HAP-1 (cell line): ENCODE measurements around the gene NR2F1-AS1.
"Not testable (repeated sequence)": the region's sequence is repeated elsewhere in the genome, so short reads cannot be mapped to it uniquely, and the experiment has no call there.

Experiments
- DNase-seq, 2 experiments: peaks; one replicate each; pipeline ENCODE4 v3.0.0-alpha.2; 2016 to 2020; ENCODE audit warnings: low spot score in 2 of 2
- H3K27me3 ChIP-seq: fragments of 250-450 bp; sonication (Bioruptor Pico); 2 replicates; pipeline ENCODE4 v1.5.1; 2020; ENCODE audit warnings: low read depth, mild to moderate bottlenecking, moderate library complexity
- H3K36me3 ChIP-seq: fragments of 250-450 bp; sonication (Bioruptor Pico); replicated peaks from 2 replicates; pipeline ENCODE4 v1.5.1; 2020; ENCODE audit warnings: mild to moderate bottlenecking
- H3K4me1 ChIP-seq: fragments of 250-450 bp; sonication (Bioruptor Pico); 2 replicates; pipeline ENCODE4 v1.5.1; 2020; ENCODE audit warnings: mild to moderate bottlenecking
- H3K4me3 ChIP-seq: fragments of 250-450 bp; sonication (Bioruptor Pico); 2 replicates; pipeline ENCODE4 v1.5.1; 2020; ENCODE audit warnings: mild to moderate bottlenecking, moderate library complexity
- H3K9me3 ChIP-seq: fragments of 250-450 bp; sonication (Bioruptor Pico); 2 replicates; pipeline ENCODE4 v1.5.1; 2020; ENCODE audit warnings: mild to moderate bottlenecking, moderate library complexity
- in situ Hi-C: fragments of 300-500 bp; cut with MboI; formaldehyde crosslinking; loops from 3 replicates; pipeline ENCODE4 v1.14.3; 2020; ENCODE audit warnings: low sequenced_read_pairs, inconsistent platforms, mixed read lengths

The NR2F1-AS1 gene

DNA sequence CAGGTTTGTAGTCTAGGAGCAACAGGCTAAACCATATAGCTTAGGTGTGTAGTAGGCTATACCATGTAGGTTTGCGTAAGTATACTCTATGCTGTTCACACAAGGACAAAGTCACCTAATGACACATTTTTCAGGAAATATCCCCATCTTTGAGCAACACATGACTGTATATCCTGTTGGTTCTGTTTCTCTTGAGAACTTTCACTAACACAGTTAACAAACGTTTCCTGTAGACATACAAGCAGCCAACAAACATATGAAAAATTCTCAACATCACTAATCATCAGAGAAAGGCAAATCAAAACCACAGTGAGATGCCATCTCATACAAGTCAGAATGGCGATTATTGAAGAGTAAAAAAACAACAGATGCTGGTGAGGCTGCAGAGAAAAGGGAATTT, 68.2 kb downstream of the NR2F1-AS1 start:
- H3K4me1 ChIP-seq = no peaks in the 10 kb centered on the region; the same call in none of the 2 replicates
- no peaks in the 10 kb centered on the region for H3K9me3 ChIP-seq
- no peaks in the 10 kb centered on the region for H3K27me3 ChIP-seq
- in situ Hi-C loops = no loop called here
- no peaks in the 10 kb centered on the region for H3K36me3 ChIP-seq
- no peak for DNase-seq
- no peak overlapping the region for H3K4me3 ChIP-seq

DNA sequence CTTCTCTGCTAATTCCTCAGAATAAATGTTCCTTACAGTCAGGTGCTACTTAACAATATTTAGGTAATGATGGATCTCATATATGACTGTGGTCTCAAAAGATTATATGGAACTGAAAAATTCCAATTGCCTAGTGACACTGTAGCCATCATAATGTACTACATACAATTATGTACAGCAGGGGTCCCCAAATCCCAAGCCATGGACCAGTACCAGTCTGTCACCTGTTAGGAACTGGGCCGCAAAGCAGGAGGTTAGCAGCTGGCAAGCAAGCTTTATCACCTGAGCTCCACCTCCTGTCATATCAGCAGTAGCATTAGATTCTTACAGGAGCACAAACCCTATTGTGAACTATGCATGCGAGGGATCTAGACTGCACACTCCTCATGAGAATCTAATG, 69.6 kb downstream of the NR2F1-AS1 start:
- no peaks in the 10 kb centered on the region; the same call in none of the 2 replicates for H3K4me1 ChIP-seq
- no peaks in the 10 kb centered on the region for H3K36me3 ChIP-seq
- H3K27me3 ChIP-seq = no peaks in the 10 kb centered on the region
- no peaks in the 10 kb centered on the region for H3K9me3 ChIP-seq
- DNase-seq = no peak
- H3K4me3 ChIP-seq = no peak overlapping the region
- in situ Hi-C loops = no loop called here

DNA sequence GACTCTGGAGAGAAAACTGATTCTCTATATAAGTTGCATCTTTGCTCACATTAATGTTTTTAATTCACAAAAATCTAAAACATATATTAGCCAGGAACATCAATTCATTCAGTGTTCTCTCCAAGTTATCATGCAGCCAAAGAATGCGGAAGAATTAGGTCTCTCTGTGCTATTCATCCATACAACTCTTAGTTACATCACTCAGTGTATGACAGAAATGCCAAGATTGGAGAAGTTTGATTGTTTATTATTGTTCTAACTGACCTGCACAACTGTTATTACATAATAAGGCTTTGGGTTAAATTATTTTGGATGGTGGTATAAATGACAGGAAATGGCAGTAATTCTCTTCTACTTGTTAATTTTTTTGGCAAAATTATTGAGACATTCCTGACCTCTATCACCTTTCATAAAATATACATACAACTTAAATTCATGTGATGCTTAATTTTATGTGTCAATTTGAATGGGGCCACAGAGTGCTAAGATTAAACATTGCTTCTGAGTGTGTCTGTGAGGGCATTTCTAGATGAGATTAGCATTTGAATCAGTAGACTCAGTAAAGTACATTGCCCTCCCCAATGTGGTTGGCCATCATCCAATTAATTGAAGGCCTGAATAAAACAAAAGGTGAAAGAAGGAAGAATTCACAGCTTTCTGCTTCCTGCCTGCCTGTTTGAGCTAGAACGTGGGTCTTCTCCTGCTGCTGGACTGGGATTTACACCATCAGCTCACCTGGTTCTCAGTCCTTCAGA, 70.2 kb downstream of the NR2F1-AS1 start:
- Histone ChIP-seq H3K4me1 (no peaks in the 10 kb centered on the region; the same call in none of the 2 replicates), H3K36me3 (no peaks in the 10 kb centered on the region), H3K27me3 (no peaks in the 10 kb centered on the region), H3K9me3 (no peaks in the 10 kb centered on the region), H3K4me3 (no peak overlapping the region)
- peak in 1 of 2 experiments; percentile 21 for DNase-seq
- in situ Hi-C loops = no loop called here

DNA sequence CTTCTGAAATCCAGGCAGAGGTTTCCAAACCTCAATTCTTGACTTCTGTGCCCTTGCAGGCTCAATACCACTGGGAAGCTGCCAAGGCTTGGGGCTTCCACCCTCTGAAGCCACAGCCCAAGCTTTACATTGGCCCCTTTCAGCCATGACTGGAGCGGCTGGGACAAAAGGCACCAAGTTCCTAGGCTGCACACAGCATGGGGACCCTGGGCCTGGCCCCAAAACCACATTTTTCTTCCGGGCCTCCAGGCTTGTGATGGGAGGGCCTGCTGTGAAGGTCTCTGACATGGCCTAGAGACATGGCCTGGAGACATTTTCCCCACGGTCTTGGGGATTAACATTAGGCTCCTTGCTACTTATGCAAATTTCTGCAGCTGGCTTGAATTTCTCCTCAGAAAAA, 75.5 kb downstream of the NR2F1-AS1 start:
- H3K27me3 ChIP-seq, DNase-seq, H3K36me3 ChIP-seq, H3K4me3 ChIP-seq, in situ Hi-C loops, H3K9me3 ChIP-seq, H3K4me1 ChIP-seq: not testable (repeated sequence)

DNA sequence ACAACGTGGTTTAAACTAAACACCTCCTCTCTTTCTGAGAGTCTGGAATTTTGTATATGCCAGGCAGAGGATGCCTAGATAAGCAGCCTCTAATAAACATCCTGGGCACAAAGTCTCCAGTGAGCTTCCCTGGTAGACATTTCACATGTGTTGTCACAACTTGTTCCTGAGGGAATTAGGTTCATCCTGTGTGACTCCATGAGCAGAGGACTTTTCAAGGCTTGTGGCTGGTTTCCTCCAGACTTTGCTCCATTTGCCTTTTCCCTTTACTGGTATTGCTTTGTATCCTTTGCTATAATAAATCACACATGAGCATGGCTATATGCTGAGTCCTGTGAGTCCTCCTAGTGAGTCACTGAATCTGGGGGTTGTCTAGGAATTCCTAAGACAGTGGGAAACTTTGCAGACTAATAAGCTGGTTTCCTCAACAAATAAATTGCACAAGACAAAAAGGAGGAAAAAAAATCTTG, 77.4 kb downstream of the NR2F1-AS1 start:
- H3K36me3 ChIP-seq = no peaks in the 10 kb centered on the region
- H3K4me3 ChIP-seq = no peak overlapping the region
- no peaks in the 10 kb centered on the region for H3K27me3 ChIP-seq
- DNase-seq = no peak
- no peaks in the 10 kb centered on the region for H3K4me1 ChIP-seq
- no peaks in the 10 kb centered on the region for H3K9me3 ChIP-seq
- in situ Hi-C loops = no loop called here

DNA sequence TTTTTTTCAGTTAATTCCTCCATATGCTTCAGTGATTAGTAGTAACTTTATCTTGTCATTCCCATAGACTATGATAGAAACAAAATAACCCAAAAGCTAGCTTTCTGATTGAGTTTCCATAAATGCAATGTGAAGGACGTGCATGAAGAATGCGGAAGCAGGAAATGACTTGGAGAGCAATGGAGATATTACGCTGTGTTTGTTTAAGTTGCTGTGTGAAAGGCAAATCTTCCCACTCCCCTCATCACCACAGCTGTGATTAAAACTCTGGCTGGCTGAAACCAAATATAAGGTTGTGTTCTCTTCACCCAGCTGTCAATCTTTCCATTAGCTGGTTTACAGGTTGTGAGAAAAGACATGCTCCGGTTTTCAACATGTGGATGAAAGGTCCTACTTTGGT, 83.9 kb downstream of the NR2F1-AS1 start:
- no peaks in the 10 kb centered on the region for H3K36me3 ChIP-seq
- no peaks in the 10 kb centered on the region for H3K27me3 ChIP-seq
- no peak for DNase-seq
- H3K9me3 ChIP-seq = no peaks in the 10 kb centered on the region
- 0 out of 2 replicates have a peak, but pooled peaks cover 3% of the 10 kb centered on the region for H3K4me1 ChIP-seq
- no peak overlapping the region for H3K4me3 ChIP-seq
- in situ Hi-C loops = no loop called here

DNA sequence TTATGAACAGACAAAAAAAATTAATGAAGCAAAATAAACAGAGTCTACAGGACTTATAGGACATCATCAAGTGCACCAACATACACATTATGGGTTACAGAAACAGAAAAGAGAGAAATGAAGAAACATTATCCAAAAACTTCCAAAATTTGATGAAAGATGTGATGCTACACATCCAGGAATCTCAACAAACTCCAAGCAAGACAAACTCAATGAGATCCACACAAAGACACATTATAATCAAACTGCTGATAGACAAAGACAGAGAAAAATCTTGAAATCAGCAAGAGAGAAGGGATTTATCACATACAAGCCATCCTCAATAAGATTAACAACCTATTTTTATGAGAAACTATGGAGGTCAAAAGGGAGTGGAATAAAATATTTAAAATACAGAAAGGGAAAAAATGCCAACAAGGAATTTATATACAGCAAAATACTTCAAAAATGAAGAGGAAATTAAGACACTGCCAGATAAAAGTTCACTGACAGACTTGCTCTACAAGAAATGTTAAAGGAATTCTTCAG, 101.0 kb downstream of the NR2F1-AS1 start:
- no peaks in the 10 kb centered on the region for H3K27me3 ChIP-seq
- no peak for DNase-seq
- in situ Hi-C loops = no loop called here
- H3K4me3 ChIP-seq = no peak overlapping the region
- no peaks in the 10 kb centered on the region for H3K4me1 ChIP-seq
- H3K36me3 ChIP-seq = no peaks in the 10 kb centered on the region
- H3K9me3 ChIP-seq = no peaks in the 10 kb centered on the region; the same call in 1 of the 2 replicates

DNA sequence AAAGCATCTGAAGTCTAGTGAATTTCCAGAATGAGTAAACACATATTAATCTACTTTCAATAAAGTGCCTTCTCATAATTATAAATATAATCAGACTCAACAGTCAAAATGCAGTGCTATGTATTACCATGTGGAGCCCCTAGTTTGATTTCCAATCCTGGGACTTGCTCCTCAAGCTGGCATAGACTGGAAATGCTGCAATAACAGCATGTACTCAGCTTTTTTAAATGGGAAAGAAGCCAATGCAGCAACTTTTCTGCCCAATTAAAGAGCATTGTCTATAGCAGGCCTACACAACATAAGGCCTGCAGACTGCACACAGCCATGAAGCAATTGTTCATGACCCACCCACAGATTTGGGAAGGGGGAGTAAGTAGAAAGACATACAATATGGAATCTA, 103.2 kb downstream of the NR2F1-AS1 start:
- H3K4me1 ChIP-seq = no peaks in the 10 kb centered on the region

DNA sequence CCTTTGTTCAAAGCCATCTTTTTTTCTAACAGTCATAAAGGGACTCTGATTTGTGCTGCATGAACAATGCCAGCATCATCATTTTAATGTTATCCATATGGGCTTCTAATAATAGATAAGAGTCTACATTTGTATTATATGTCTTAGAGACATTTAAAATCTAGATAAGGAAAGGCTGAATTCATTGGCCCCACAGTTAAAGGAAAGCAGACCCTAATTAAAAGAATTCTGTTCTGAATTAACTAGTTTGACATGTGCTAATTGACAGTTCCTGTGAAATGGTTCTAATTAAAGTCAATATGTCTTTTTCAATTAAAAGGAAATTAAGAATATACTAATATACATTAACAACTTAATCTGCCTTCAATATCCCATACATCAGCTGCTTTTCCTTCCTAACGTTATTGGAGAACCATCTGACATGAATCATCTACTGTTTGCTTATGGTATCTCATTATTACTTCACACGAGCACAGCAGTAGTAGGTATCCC, 104.7 kb downstream of the NR2F1-AS1 start:
- H3K27me3 ChIP-seq = no peaks in the 10 kb centered on the region
- H3K4me3 ChIP-seq = no peak overlapping the region
- in situ Hi-C loops = no loop called here
- DNase-seq = no peak
- H3K4me1 ChIP-seq = no peaks in the 10 kb centered on the region
- H3K9me3 ChIP-seq = no peaks in the 10 kb centered on the region; the same call in 1 of the 2 replicates
- H3K36me3 ChIP-seq = no peaks in the 10 kb centered on the region

More for the DNA sequence above, 103.2 kb downstream of the NR2F1-AS1 start:
- Histone ChIP-seq H3K9me3 (no peaks in the 10 kb centered on the region; the same call in 1 of the 2 replicates), H3K36me3 (no peaks in the 10 kb centered on the region), H3K4me3 (no peak overlapping the region), H3K27me3 (no peaks in the 10 kb centered on the region)
- DNase-seq = no peak
- in situ Hi-C loops = no loop called here

DNA sequence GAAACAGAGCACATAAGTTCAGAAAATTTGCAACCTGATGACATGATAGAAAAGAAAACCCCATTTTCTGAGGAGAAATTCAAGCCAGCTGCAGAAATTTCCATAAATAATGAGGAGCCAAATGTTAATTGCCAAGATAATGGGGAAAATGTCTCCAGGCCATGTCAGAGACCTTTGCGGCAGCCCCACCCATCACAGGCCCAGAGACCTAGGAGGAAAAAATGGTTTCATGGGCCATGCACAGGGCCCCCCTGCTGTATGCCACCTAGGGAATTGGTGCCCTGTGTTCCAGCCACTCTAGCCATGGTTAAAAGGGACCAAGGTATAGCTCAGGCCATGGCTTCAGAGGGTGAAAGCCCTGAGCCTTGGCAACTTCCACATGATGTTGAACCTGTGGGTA, 118.1 kb downstream of the NR2F1-AS1 start:
- Histone ChIP-seq H3K4me1 (no peaks in the 10 kb centered on the region), H3K9me3 (peaks cover 4% of the 10 kb centered on the region; the same call in 1 of the 2 replicates), H3K27me3 (no peaks in the 10 kb centered on the region), H3K4me3 (no peak overlapping the region), H3K36me3 (no peaks in the 10 kb centered on the region)
- in situ Hi-C loops = no loop called here
- DNase-seq = no peak

DNA sequence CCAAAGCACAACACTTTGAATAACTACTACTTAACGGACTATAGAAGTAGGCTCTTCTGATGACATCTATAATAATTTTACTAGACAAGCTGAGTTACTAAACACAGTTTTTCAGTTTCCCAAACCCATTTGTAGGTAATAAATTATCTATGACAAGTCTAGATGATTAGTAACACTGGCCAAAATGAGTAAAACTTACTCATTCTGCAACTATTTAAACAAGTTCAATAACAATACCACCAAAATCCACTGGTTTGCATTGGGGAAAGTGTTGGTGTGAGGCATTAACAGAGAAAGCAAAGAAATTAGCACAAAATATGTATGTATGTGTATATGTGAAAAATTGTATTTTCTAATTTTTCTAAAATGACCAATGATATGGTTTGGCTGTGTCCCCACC, 119.3 kb downstream of the NR2F1-AS1 start:
- DNase-seq = no peak
- no peaks in the 10 kb centered on the region for H3K4me1 ChIP-seq
- in situ Hi-C loops = no loop called here

DNA sequence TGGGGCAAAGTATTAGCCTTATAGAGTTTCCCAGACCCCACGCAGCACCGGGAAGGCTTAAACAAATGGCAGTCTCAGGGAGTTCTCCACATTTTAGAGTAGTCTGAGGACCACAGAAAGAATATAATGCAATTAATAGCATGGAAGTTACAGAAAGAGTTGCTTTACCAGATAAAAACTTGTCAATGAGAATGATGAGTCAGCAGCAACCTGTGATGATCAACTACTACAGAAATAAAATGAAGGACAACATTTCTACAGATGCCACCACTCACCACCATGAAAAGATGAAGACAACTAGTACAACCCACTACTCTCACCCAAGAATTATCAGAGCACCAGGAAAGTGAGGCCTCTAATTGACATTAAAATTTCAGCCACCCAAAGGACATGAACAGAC, 120.7 kb downstream of the NR2F1-AS1 start:
- H3K4me3 ChIP-seq = no peak overlapping the region
- no peaks in the 10 kb centered on the region for H3K27me3 ChIP-seq
- H3K4me1 ChIP-seq = no peaks in the 10 kb centered on the region
- no peaks in the 10 kb centered on the region for H3K36me3 ChIP-seq
- in situ Hi-C loops = no loop called here
- DNase-seq = no peak
- peaks cover 4% of the 10 kb centered on the region; the same call in 1 of the 2 replicates for H3K9me3 ChIP-seq

More for the DNA sequence above, 119.3 kb downstream of the NR2F1-AS1 start:
- Histone ChIP-seq H3K36me3 (no peaks in the 10 kb centered on the region), H3K9me3 (peaks cover 4% of the 10 kb centered on the region; the same call in 1 of the 2 replicates), H3K4me3 (no peak overlapping the region), H3K27me3 (no peaks in the 10 kb centered on the region)

DNA sequence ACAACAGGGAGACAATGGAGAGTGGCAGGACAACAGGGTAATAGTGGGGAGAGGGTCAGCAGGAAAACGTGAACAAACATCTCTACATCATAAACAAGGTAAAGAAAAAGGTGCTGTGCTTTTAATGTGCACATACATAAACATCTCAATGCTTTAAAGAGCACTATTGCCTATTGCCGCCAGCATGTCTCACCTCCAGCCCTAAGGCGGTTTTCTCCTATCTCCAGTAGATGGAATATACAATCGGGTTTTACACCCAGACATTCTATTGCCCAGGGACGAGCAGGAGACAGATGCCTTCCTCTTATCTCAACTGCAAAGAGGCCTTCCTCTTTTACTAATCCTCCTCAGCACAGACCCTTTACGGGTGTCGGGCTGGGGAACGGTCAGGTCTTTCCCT, 124.2 kb downstream of the NR2F1-AS1 start:
- H3K4me3 ChIP-seq, DNase-seq, H3K27me3 ChIP-seq, H3K9me3 ChIP-seq, H3K4me1 ChIP-seq, in situ Hi-C loops, H3K36me3 ChIP-seq: not testable (repeated sequence)

DNA sequence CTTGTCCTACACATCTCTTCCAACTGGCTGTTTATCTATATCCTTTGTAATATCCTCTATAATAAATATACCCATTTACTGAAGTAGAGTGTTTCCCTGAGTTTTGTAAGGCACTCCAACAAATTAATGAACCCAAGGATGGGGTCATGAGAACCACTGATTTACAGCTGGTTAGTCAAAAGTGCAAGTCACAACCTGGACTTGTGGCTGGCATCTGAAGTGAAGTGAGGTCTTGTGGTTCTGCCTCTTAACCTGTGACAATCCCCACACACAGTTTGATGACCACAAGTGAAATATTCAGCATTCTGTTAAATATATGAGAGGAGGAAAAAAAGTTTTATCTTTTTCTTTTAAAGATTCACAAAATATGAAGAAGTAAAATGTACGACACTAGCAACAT, 126.1 kb downstream of the NR2F1-AS1 start:
- H3K4me3 ChIP-seq = no peak overlapping the region
- DNase-seq = no peak
- in situ Hi-C loops = no loop called here
- H3K27me3 ChIP-seq = no peaks in the 10 kb centered on the region
- no peaks in the 10 kb centered on the region for H3K36me3 ChIP-seq
- H3K9me3 ChIP-seq = no peaks in the 10 kb centered on the region
- H3K4me1 ChIP-seq = no peaks in the 10 kb centered on the region
